CD4-positive, alpha-beta T cell treated with Interleukin-4 for 4 hours (primary cell): ENCODE results near the gene DDX1.
"Not testable (repeated sequence)": the region's sequence is repeated elsewhere in the genome, so short reads cannot be mapped to it uniquely, and the experiment has no call there.

ENCODE experiments used
- DNase-seq: peaks from one replicate; pipeline ENCODE4 v3.0.0-alpha.2; 2020

DDX1 gene

GRCh38 chr2:15666861-15667808 lies 75.5 kb downstream of the DDX1 start:
- DNase-seq: no peak

GRCh38 chr2:15667809-15668556 lies 76.3 kb downstream of the DDX1 start:
- DNase-seq: no peak

GRCh38 chr2:15668611-15669305 lies 77.1 kb downstream of the DDX1 start:
- DNase-seq: no peak

DNA sequence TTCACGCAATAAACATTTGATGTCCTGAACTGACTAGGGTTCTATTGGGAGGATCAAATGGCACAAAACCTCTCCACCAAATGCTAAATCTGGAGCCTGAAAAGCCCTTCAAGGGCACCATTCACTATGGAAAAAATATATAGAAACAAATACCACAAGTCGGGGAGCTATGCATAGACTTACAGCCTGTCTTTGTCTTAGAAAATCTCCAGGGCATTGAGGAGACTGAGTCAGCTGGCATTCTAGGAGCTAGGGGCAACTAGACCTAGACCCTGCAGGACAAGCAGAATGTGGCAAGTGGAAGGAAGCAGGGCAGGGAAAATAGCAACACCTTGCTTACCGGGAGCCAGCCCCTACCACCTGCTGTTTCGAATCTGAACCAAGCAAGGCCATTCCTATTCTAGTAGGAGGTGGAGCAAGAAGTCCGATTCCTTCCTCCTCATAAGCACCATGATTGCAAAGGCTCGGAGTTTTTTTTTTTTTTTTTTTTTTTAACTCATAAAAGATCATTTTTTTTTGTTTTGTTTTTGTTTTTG lies 77.8 kb downstream of the DDX1 start:
- no peak for DNase-seq

- no peak for DNase-seq
Observed at GRCh38 chr2:15670469-15670868, 78.8 kb downstream of the DDX1 start.

- DNase-seq: no peak
Observed at GRCh38 chr2:15670981-15671380, 79.3 kb downstream of the DDX1 start.

- no peak for DNase-seq
Observed at GRCh38 chr2:15671409-15671808, 79.7 kb downstream of the DDX1 start.

DNA sequence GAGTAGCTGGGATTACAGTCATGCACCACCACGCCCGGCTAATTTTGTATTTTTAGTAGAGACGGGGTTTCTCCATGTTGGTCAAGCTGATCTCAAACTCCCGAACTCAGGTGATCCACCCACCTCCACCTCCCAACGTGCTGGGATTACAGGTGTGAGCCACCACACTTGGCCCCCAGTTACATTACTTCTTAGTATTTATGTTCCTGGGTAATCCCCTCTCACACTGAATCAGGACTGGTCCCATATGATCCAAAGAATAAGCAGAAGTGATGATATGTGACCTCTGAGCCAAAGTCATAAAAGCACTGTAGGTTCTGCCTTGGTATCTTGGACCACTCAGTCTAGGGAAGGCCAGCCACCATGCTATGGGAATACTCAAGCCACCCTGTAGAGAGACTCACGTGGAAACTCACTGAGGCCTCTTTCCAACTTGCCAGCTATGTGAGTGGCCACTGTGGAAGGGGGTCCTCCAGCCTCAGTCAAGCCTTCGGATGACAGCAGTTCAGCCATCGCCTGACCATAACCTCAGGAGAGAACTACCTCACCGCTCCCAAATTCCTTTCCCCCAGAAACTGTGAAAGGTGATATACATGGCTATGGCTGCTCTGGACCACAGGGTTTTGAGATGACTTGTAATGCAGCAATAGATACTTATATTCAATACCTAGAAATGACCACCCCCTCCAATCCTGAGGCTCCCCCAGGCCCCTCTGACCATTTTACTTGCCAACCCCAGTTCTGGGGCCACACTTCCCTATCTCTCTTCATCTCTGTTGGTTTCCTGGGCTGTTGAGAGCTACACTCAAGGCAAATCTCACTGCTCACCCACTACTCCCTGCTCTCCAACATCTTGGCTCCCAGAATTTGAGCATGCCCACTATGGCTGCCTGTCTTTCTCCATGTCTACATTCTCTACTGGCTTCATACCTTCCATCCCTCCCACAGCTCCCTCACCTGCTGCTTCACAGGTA lies 80.5 kb downstream of the DDX1 start:
- DNase-seq: no peak

DNA sequence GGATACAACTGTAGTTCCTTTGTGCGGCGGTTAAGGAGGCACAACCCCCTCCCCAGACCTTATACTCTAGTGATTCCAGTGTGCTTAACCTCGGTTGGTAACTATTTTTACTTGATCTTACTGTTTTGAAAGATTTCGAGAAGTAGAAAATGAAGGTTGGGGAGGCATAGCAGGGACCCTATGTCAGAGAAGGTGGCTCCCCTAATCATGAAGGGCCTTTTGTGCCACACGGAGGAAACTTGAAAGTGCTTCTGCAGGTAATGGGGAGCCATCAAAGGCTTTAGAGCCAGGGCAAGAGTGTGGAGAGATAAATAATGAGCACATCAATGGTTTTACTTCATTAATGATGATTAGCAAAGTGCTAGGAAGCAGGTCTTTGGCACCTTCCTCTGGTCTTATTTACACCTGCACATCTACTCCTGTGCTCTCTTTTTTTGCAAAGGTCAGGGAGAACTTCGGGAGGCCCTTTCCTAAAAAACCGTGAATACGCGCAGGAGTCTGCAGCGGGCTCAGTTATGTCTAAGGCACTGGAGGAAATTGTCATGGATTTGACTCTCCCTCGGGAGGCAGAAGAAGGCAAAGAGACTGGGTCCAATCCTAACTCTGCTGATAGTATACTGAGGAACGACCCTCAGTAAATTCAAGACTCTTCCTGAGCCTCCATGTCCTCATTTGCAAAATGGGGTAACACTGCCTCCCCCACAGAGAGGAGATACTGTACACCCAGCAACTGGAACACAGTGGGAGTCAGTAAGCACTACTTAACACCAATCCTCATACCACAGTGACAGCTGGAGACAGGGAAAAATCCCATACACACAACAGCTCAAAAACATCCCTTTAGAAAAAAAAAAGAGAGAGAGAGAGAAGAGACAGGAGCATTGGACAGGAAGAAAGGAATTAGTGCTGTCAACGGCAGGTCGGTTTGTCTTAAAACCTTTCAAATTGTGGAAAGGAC lies 81.6 kb downstream of the DDX1 start:
- DNase-seq: no peak

DNA sequence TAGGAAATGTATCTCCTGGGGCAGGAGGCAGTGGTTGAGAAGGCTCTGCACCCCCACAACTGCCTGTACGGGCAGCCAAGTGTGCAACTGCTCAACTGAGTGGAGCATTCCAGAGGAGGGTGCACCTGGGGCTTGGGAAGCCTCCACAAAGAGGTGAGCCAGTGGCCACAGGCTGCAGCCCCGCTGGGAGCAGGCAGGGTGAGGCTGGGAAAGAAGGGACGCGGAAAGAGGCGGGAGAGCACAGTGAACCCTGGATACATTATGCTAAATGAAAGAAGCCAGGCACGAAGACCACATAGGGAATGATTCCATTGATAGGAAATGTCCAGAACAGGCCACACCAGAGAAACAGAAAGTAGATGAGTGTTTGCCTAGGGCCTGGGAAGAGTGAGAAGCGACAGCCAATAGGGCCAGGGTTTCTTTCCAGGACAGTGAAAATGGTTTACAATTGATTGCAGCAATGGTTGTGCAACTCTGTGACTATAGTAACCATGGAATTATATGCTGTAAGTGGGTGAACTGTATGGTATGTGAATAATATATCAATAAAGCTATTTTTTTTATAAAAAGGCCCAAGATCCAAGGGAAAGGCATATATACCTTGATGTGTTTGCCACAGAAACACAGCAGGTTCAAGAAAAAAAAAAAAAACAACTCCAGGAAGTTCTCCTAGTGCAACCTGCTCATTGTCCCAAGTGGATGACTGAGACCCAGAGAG lies 82.4 kb downstream of the DDX1 start:
- no peak for DNase-seq

DNA sequence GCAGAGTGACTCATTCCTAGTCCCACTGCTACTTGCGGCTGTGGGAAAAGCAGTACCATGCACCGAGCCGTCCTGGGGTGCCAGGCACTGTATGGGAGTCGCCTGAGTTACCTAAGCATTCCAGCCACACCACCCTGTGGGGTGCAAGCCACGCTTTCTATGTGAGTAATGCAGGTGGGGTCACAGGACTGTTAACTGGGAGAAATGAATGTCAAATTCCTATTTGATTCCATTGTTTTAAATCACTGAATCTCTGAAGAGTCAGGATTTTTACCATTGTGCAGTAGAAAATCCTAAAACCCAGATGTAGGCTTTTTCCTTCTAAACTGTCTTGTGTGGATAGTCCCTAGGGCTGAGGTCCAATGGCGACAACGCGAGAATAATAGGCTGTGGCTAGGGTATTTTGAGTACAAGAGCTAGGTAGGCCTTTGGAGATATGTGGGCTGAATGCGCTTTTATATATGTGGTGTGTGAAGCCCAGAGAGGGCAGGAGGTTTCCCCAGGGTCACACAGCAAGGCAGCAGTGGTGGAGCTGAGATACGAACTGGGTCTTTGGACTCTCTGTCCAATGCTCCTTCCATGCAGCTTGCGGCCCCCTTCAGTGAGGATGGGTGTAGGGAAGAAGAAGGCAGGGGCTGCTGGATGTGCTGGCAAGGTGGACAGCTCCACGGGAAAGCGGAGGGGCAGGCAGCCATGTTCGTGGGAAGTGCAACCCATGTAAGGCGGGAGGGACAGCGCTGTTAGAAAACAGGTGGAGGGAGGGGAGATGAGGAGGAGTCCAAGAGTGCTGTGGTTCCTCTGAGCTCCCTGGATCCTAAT lies 83.2 kb downstream of the DDX1 start:
- no peak for DNase-seq

DNA sequence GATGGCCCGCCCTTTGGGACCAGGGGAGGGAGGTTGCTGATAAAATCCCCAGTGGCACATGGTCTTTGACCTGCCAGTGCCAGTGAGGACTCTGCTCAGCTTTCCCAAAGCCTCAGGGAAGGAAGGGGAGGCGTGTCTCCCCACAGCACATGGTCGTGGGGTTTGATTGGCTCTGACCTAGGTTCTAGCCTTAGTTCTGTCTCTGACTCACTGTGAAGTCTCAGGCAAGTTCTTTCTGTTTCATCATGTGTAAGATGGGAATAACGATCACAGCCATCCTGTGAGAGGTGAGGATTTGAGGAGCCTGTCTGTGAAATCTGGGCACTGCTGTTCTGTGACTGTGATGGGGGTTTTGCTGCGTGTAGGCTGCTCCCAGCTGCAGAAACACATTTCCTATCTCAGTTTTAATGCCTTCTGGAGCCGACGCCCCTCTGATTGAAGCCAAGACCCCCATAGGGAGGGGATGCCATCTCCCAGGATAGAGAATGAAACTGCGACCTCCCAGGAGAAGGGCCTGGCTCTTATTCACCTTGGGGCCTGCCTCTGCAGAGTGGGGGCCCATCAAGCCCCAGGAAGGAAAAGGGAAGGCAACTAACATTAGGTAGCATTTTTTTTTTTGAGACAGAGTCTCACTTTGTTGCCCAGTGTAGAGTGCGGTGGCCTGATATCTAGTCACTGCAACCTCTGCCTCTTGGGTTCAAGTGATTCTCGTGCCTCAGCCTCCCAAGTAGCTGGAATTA lies 84.0 kb downstream of the DDX1 start:
- no peak for DNase-seq

DNA sequence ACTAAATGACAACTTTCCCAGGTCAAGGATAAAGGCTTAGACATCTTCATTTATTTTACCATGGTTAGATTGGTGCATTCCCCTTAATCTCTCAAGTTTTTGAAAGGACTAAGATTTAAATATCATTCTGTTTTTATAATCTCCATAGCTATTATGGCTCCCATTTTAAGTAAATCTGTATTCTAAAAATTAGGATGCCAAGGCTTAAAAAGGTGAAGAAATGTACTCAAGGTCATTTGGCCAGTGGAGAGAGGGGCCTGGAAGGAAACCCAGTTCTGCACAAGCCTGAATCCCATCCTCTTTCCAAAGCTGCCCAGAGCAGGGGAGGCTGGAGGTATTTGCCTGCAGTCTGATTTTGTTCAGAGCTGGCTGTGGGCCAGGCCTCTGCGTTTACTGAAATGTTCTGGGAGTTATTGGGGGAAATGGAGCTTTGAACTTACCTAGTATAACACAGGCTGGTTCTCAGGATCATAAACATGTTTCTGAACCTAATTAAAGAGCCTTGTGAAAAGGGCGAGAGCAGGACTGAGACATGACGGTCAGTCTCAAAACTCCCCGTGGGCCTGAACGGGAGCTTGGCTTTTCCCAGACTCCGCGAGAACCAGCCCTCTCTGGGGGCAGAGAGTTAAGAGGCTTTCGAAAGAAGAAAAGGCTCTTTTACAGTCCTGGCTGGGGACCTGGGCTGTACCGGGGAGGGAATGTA lies 85.6 kb downstream of the DDX1 start:
- DNase-seq: no peak

GRCh38 chr2:15678346-15678745 lies 86.7 kb downstream of the DDX1 start:
- no peak for DNase-seq

GRCh38 chr2:15678909-15679308 lies 87.2 kb downstream of the DDX1 start:
- no peak for DNase-seq

DNA sequence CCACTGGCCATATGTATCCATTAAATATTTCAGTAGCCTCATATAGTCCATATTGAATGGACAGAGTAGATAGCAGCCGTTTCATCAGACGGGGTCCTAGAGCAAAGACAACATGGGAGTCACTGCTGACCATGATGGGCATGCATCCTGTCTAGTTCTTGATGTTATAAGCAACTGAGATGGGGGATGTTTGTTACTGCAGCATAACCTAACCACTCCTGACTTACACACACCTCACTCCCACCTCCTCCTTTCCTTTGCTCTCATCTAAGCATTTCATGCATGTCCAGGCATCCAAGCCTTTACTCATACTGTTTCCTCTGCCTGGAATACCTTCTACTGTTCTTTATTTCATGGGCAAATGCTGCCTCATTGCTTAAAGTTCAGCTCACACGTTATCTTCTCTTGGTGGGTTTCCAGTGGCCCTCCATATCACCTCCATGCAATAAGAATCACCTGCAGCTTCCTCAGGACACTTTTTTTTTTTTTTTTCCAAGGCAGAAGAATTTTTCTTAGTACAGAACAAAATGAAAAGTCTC lies 87.8 kb downstream of the DDX1 start:
- no peak for DNase-seq

DNA sequence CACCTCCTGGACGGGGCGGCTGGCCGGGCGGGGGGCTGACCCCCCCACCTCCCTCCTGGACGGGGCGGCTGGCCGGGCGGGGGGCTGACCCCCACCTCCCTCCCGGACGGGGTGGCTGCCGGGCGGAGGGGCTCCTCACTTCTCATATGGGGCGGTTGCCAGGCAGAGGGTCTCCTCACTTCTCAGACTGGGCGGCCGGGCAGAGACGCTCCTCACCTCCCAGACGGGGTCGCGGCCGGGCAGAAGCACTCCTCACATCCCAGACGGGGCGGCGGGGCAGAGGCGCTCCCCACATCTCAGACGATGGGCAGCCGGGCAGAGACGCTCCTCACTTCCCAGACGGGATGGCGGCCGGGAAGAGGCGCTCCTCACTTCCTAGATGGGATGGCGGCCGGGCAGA lies 88.5 kb downstream of the DDX1 start:
- not testable (repeated sequence) for DNase-seq
